OCI-LY7 (cell line): ENCODE data around the gene OR1I1. TPM values are rescaled to one million over a fixed set of nuclear protein-coding genes. Genes with fewer than 3 reads are reported as not detected.
"Not testable (repeated sequence)": the region's sequence is repeated elsewhere in the genome, so short reads cannot be mapped to it uniquely, and the experiment has no call there.

Experiments used
- BruUV-seq: library from RNA; stranded (reverse); fragments of 400-500 nt; replicated peaks from 2 replicates; lab custom pipeline; 2021; lab: Mats Ljungman, UMichigan
- CTCF ChIA-PET: fragments of 300-600 bp; sonication (Branson Sonifier 250); formaldehyde crosslinking; loops from one replicate; lab custom pipeline; 2022; ENCODE audit warnings: antibody characterized with exemption; ENCODE audit not compliant: unreplicated experiment; lab: Charles Lee
- POLR2A ChIA-PET: fragments of 300-600 bp; sonication (Branson Sonifier 250); formaldehyde crosslinking; loops from one replicate; lab custom pipeline; 2022; ENCODE audit warnings: antibody characterized with exemption; lab: Charles Lee
- DNase-seq: peaks from one replicate; pipeline ENCODE4 v3.0.0-alpha.2; 2015; ENCODE audit warnings: low spot score
- H2AFZ ChIP-seq: fragments of 200-600 bp; sonication (generic), shearing (Covaris generic); 2 replicates; pipeline ENCODE4 v1.6.1; 2014; ENCODE audit warnings: mild to moderate bottlenecking, antibody characterized with exemption, low read length, moderate library complexity
- H3K27ac ChIP-seq: fragments of 200-600 bp; sonication (generic); 2 replicates; pipeline ENCODE4 v1.5.1; 2014; ENCODE audit warnings: mixed run types, low read depth, mild to moderate bottlenecking, moderate library complexity, low read length, inconsistent platforms; ENCODE audit not compliant: poor library complexity, severe bottlenecking
- H3K36me3 ChIP-seq: fragments of 200-600 bp; sonication (generic); 2 replicates; pipeline ENCODE4 v1.6.1; 2014; ENCODE audit warnings: mild to moderate bottlenecking, antibody characterized with exemption, low read length, moderate library complexity, mixed read lengths; ENCODE audit not compliant: insufficient read depth
- H3K4me1 ChIP-seq: fragments of 200-600 bp; sonication (generic); 2 replicates; pipeline ENCODE4 v1.5.1; 2014; ENCODE audit warnings: mild to moderate bottlenecking, low read length; ENCODE audit not compliant: insufficient read depth, poor library complexity, severe bottlenecking
- H3K4me2 ChIP-seq: fragments of 200-600 bp; sonication (generic); 2 replicates; pipeline ENCODE4 v1.6.1; 2014; ENCODE audit warnings: mild to moderate bottlenecking, low read length
- H3K4me3 ChIP-seq: fragments of 200-600 bp; sonication (generic); 2 replicates; pipeline ENCODE4 v1.5.1; 2014; ENCODE audit warnings: mild to moderate bottlenecking, low read depth, low read length; ENCODE audit not compliant: poor library complexity, severe bottlenecking
- H3K79me2 ChIP-seq: fragments of 200-600 bp; sonication (generic); 2 replicates; pipeline ENCODE4 v1.6.1; 2016; ENCODE audit warnings: low read depth, mild to moderate bottlenecking, low read length, moderate library complexity, mixed read lengths; ENCODE audit not compliant: insufficient read depth
- H3K9me2 ChIP-seq: fragments of 200-600 bp; sonication (generic); 2 replicates; pipeline ENCODE4 v1.6.1; 2016; ENCODE audit warnings: mild to moderate bottlenecking, low read length, mixed read lengths; ENCODE audit not compliant: insufficient read depth
- H3K9me3 ChIP-seq: fragments of 200-600 bp; sonication (generic); 2 replicates; pipeline ENCODE4 v1.6.1; 2014; ENCODE audit warnings: mild to moderate bottlenecking, mixed run types, low read length, mixed read lengths
- H4K20me1 ChIP-seq: fragments of 200-600 bp; sonication (generic); 2 replicates; pipeline ENCODE4 v1.6.1; 2014; ENCODE audit warnings: mild to moderate bottlenecking, antibody characterized with exemption, low read length, moderate library complexity, mixed read lengths; ENCODE audit not compliant: insufficient read depth
- CTCF ChIP-seq: fragments of 200-600 bp; sonication (generic); conservative IDR thresholded peaks from 2 replicates; pipeline ENCODE4 v1.5.1; 2014; ENCODE audit warnings: mild to moderate bottlenecking, antibody characterized with exemption, low read length, moderate library complexity, mixed read lengths
- EZH2phosphoT487 ChIP-seq: fragments of 200-600 bp; sonication (generic); IDR thresholded peaks from 2 replicates; pipeline ENCODE4 v1.6.1; 2018; ENCODE audit warnings: low read depth, borderline replicate concordance, mild to moderate bottlenecking, mixed run types, antibody characterized with exemption, low read length, moderate library complexity, mixed read lengths
- intact Hi-C: fragments of 100-400 bp; cut with micrococcal nuclease; formaldehyde crosslinking; loops from one replicate; pipeline ENCODE4 v1.10.0; 2022; ENCODE audit not compliant: unreplicated experiment
- total RNA-seq, 2 experiments: library from RNA; depleted of rRNA in 1 of 2; stranded (reverse); fragments of >200 nt in 1 of 2; shearing (Covaris generic) in 1 of 2; gene quantifications; 2 replicates each; pipeline ENCODE4 v1.2.3, GENCODE V29; 2014 to 2022

OR1I1 gene
- total RNA-seq, 2 experiments from 2014 or later = not detected

DNA sequence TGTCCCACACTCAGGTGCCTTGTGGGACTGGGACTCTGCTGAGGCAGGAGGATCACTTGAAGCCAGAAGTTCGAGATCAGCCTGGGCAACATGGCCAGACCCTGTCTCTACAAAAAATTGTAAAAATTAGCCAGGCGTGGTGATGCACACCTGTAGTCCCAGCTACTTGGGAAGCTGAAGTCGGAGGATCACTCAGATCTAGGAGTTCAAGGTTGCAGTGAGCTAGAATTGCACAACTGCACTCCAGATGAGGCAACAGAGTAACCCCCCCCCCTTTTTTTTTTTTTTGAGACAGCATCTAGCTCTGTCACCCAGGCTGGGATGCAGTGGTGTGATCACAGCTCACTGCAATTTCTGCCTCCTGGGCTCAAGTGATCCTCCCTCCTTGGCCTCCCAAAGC is 14.2 kb downstream of the OR1I1 start:
- no peaks in the 10 kb centered on the region for H3K9me3 ChIP-seq
- BruUV-seq = no TSS peak
- H3K27ac ChIP-seq = no peak overlapping the region
- DNase-seq = no peak
- ChIA-PET CTCF (no interaction called here), POLR2A (no interaction called here)
- H3K4me2 ChIP-seq = no peak overlapping the region
- no peaks in the 10 kb centered on the region for H3K9me2 ChIP-seq
- no peak overlapping the region for H3K4me3 ChIP-seq
- no peaks in the 10 kb centered on the region for H4K20me1 ChIP-seq
- intact Hi-C loops = no loop called here
- H2AFZ ChIP-seq = no peak overlapping the region
- H3K79me2 ChIP-seq = no peaks in the 10 kb centered on the region
- TF ChIP-seq CTCF (no peak), EZH2phosphoT487 (no peak)
- peaks cover 8% of the 10 kb centered on the region for H3K4me1 ChIP-seq
- no peaks in the 10 kb centered on the region for H3K36me3 ChIP-seq

GRCh38 chr19:15097980-15098379 is 16.0 kb downstream of the OR1I1 start:
- H3K79me2 ChIP-seq, POLR2A ChIA-PET, CTCF ChIA-PET, H3K9me2 ChIP-seq, intact Hi-C loops, H3K36me3 ChIP-seq, H4K20me1 ChIP-seq, DNase-seq, H3K4me2 ChIP-seq, H3K27ac ChIP-seq, H3K4me3 ChIP-seq, H2AFZ ChIP-seq, H3K9me3 ChIP-seq, BruUV-seq, H3K4me1 ChIP-seq: not testable (repeated sequence)

- ChIA-PET POLR2A (no interaction called here), CTCF (no interaction called here)
- Histone ChIP-seq H3K4me2 (no peak overlapping the region), H4K20me1 (no peaks in the 10 kb centered on the region), H3K4me1 (no peaks in the 10 kb centered on the region), H3K9me3 (no peaks in the 10 kb centered on the region), H3K36me3 (no peaks in the 10 kb centered on the region), H3K9me2 (no peaks in the 10 kb centered on the region), H3K4me3 (no peak overlapping the region), H3K27ac (no peak overlapping the region), H3K79me2 (no peaks in the 10 kb centered on the region), H2AFZ (no peak overlapping the region)
- intact Hi-C loops = no loop called here
- no peak for DNase-seq
- TF ChIP-seq EZH2phosphoT487 = no peak
- no TSS peak for BruUV-seq
Measured at GRCh38 chr19:15098460-15098859, 16.4 kb downstream of the OR1I1 start.

GRCh38 chr19:15099017-15099582 is 17.1 kb downstream of the OR1I1 start:
- DNase-seq = no peak
- no TSS peak for BruUV-seq
- Histone ChIP-seq H4K20me1 (no peaks in the 10 kb centered on the region), H2AFZ (no peak overlapping the region), H3K4me2 (no peak overlapping the region), H3K4me3 (no peak overlapping the region), H3K9me3 (no peaks in the 10 kb centered on the region), H3K4me1 (no peaks in the 10 kb centered on the region), H3K36me3 (no peaks in the 10 kb centered on the region), H3K27ac (no peak overlapping the region), H3K9me2 (no peaks in the 10 kb centered on the region), H3K79me2 (no peaks in the 10 kb centered on the region)
- no peak for TF ChIP-seq EZH2phosphoT487
- no peak for TF ChIP-seq CTCF
- ChIA-PET CTCF (no interaction called here), POLR2A (interaction anchor here (0.5 kb wide), 1 partner anchor 1998 kb away, joined by 4 read pairs; no protein-coding TSS in a partner anchor)
- intact Hi-C loops = no loop called here
